GM19099 (cell line): ENCODE results near the gene USP17L12.
"Not testable (repeated sequence)": the region's sequence is repeated elsewhere in the genome, so short reads cannot be mapped to it uniquely, and the experiment has no call there.

Experiments used
- POLR2A ChIP-seq: IDR thresholded peaks from 3 replicates; pipeline ENCODE4 v1.6.1; 2011; ENCODE audit warnings: low read depth; ENCODE audit not compliant: insufficient read length; ENCODE audit errors: extremely low read depth

Gene USP17L12

GRCh38 chr4:9219852-9220251 lies at the start of gene USP17L12:
Gene USP17L12, plus strand, starts transcription at chr4:9220152. Its CDS starts 0 bp downstream, at chr4:9220152.
- not testable (repeated sequence) for TF ChIP-seq POLR2A

GRCh38 chr4:9210357-9210756 lies 9.6 kb upstream of the USP17L12 start, which contains the start of gene USP17L10:
Gene USP17L10, plus strand, starts transcription at chr4:9210657. Its CDS starts 0 bp downstream, at chr4:9210657.
- TF ChIP-seq POLR2A: not testable (repeated sequence)

- not testable (repeated sequence) for TF ChIP-seq POLR2A
These were observed 4.8 kb upstream of the USP17L12 start, which contains the start of gene USP17L11 for GRCh38 chr4:9215105-9215504. Gene USP17L11, plus strand, starts transcription at chr4:9215405. Its CDS starts 0 bp downstream, at chr4:9215405.

- TF ChIP-seq POLR2A: not testable (repeated sequence)
These were observed 4.6 kb downstream of the USP17L12 start, which contains the start of gene USP17L13 for GRCh38 chr4:9224596-9224995. Gene USP17L13, plus strand, starts transcription at chr4:9224896. Its CDS starts 0 bp downstream, at chr4:9224896.

- TF ChIP-seq POLR2A: not testable (repeated sequence)
These were observed 14.1 kb downstream of the USP17L12 start, which contains the start of gene USP17L15 for GRCh38 chr4:9234085-9234484. Gene USP17L15, plus strand, starts transcription at chr4:9234385. Its CDS starts 0 bp downstream, at chr4:9234385.

- TF ChIP-seq POLR2A: not testable (repeated sequence)
These were observed 23.6 kb downstream of the USP17L12 start, which contains the start of gene USP17L17 for GRCh38 chr4:9243579-9243978. Gene USP17L17, plus strand, starts transcription at chr4:9243879. Its CDS starts 0 bp downstream, at chr4:9243879.

GRCh38 chr4:9247953-9248680 lies 28.2 kb downstream of the USP17L12 start, which contains the start of gene USP17L18:
Gene USP17L18, plus strand, starts transcription at chr4:9248630. Its CDS starts 0 bp downstream, at chr4:9248630.
- TF ChIP-seq POLR2A: not testable (repeated sequence)

GRCh38 chr4:9253078-9253477 lies 33.1 kb downstream of the USP17L12 start, which contains the start of gene USP17L19:
Gene USP17L19, plus strand, starts transcription at chr4:9253378. Its CDS starts 0 bp downstream, at chr4:9253378.
- TF ChIP-seq POLR2A: not testable (repeated sequence)

- not testable (repeated sequence) for TF ChIP-seq POLR2A
These were observed 37.9 kb downstream of the USP17L12 start, which contains the start of gene USP17L20 for GRCh38 chr4:9257824-9258223. Gene USP17L20, plus strand, starts transcription at chr4:9258124. Its CDS starts 0 bp downstream, at chr4:9258124.

GRCh38 chr4:9262572-9262971 lies 42.6 kb downstream of the USP17L12 start, which contains the start of gene USP17L21:
Gene USP17L21, plus strand, starts transcription at chr4:9262872. Its CDS starts 0 bp downstream, at chr4:9262872.
- TF ChIP-seq POLR2A: not testable (repeated sequence)

GRCh38 chr4:9267319-9267718 lies 47.4 kb downstream of the USP17L12 start, which contains the start of gene USP17L22:
Gene USP17L22, plus strand, starts transcription at chr4:9267619. Its CDS starts 0 bp downstream, at chr4:9267619.
- TF ChIP-seq POLR2A: not testable (repeated sequence)
